G401.6 (cell line): ENCODE results near the gene RIN3.
"Not testable (repeated sequence)": the region's sequence is repeated elsewhere in the genome, so short reads cannot be mapped to it uniquely, and the experiment has no call there.

Experiments used
- FAIRE-seq: peaks from 2 replicates; lab custom pipeline; 2012; peaks lifted over from hg19 to GRCh38; lab: Jason Lieb, UNC

Gene RIN3

DNA sequence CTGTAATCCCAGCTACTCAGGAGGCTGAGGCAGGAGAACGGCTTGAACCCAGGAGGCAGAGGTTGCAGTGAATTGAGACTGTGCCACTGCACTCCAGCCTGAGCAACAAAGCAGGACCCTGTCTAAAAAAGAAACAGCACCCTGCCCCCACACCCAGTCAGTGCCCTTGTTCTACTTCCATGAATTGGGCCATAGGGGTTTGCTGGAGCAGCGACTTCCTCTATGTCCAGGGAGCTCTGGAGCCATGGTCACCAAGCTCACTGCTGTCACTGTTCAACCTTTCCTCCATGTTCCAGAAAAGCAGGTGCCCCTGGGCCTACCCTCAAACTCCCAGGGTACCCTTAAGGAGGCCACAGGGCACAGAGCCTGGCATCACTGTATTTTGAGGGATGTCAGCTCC, 116.8 kb downstream of the RIN3 start:
- FAIRE-seq: no peak

DNA sequence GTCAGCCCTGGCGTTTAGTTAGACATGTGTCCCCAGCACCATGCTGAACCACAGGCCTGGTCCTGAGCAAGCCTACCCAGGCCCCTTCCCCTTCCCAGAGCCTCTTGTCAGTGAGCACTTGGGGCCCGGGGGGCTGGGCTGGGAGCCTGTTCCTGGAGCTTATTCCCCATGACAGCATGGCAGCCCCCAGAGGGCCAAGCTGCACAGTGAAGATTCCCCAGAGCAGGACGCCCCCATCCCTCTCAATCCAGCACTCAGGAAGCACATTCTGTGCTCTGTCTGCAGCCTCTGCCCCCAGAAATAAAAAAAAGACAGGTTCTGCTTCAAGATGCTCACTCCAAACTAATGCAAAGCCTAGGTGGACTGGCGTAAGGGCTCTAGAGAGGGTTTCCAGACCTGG, 117.5 kb downstream of the RIN3 start:
- no peak for FAIRE-seq

DNA sequence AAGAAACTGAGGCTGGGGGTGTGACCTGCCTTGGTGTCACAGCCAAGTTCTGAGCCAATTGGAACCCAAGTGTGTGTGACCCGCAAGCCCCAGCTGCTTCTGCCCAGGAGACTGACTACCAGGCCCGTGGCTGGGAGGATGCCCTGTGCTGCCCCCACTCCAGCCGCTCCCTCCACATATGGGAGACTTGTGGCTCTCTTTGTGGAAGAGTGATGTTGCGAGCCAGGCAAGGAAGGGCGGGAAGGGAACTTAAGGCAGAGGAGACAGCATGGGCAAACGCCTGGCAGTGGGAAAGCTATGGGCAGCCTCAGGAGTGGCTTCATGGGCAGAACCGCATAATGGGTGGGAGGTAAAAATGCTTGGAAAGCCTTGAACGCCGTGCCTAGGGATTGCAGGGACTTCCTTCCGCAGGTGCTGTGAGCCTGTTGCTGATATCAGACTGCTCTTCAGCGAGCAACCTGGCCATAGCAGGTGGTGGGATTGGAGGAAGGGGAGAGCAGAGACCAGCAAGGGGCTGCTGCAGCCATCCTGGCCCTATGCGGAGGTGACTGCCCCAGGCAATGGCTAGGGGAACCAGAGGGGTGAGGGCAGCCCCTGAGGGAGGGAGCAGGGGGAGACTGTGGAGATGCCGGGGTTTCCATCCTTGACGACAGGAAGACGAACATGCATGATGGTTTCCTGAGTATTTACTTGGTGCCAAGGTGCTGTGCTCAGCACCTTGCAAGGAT, 119.1 kb downstream of the RIN3 start:
- FAIRE-seq: no peak

DNA sequence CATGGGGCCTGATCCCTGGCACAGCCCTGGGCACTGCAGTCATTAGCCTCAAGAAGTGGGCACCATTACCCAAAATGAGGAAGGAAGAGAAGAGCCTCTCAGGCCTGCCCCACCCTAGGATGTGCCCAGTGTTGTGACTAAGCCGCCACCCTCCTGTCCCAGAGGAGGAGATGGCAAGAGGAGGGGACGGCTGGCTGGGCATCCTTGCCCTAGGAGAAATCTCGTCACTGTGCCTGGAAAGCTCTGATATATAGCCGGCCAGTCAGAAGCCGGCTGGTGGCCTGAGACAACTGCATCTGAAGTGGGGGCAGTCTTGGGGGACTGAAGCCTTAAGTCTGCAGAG, 119.7 kb downstream of the RIN3 start:
- no peak for FAIRE-seq

DNA sequence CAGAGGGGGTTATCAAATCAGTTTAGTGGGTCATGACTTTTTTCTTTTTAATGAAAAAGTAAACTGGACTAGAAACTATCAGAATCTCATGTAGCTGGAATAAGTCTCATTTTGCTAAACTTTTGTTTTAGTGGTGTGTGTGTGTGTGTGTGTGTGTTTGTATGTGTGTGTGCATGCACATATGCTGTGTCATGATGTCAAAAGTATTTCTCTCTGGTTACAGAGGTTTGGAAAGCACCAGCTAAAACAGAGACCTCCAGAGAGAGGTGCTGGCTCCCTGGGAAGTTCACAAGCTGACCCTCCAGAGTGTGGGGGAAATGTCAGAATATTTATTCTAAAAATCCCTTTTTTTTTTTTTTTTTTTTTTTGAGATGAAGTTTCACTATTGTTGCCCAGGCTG, 120.1 kb downstream of the RIN3 start:
- FAIRE-seq: no peak

DNA sequence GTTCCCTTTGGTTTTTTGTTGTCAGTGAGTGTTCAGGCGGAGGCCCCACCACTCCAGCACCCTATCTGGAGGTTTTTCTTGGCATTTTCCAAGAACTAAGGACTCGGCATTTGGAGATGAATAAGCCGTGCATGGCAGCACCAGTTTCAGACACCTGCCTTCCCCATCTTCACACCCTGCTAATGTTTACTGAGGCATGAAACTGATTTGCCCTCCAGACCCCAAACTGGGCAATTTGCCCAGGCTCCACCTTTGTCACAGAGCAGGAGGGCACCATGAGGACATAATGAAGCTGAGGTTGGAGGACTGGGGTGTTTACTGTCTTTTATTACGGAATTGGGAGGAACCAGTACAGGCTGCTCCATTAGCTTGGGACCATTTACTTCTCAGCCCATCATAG, 121.5 kb downstream of the RIN3 start:
- no peak for FAIRE-seq

DNA sequence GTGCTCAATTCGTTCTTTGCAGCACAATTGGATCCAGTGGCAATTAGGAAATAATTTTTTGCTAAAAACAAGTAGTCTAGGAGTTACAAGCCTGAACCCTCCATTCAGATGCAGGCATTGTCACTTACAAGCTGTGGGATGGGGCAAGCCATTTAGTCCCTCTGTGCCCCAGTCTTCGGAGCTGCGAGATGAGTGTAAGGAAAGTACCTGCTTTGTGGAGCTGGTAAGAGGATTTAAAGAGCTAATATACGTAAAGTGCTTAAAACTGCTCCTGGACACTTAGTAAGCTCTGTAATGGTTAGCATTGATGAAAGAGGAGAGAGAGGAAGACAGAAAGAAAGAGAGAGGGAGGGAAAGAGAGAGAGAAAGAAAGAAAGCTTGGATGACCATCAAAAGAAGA, 122.3 kb downstream of the RIN3 start:
- FAIRE-seq: no peak

DNA sequence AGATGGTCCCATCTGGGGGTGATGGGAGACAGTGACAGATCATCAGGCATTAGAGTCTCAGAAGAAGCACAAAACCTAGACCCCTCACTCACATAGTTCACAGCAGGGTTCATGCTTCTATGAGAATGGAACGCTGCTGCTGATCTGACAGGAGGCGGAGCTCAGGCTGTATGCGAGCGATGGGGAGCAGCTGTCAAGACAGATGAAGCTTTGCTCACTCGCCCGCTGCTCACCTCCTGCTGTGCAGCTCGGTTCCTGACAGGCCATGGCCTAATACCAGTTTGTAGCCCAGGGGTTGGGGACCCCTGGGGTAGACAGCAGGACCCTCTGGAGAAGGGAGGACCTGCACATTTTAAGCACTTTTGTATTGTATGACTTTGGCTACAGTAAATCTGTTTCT, 123.6 kb downstream of the RIN3 start:
- FAIRE-seq: no peak

DNA sequence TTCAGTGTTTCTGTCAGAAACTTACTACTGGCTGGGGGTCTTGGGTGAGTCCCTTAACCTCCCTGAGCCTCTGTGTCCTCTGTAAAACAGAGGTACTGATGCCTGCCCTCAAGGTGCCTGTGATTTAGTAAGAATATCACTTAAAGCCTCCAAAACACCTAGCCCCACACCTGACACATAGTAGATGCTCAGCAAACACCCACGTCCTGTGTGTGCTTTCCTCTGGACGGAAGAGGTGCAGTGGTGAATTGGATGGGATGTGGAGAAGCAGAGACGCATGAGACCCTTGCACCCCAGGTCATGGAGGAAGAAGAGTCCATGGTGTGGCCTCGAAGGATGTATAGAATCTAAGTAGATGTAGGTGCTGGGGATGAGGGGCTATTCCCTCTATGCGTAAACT, 124.3 kb downstream of the RIN3 start:
- no peak for FAIRE-seq

DNA sequence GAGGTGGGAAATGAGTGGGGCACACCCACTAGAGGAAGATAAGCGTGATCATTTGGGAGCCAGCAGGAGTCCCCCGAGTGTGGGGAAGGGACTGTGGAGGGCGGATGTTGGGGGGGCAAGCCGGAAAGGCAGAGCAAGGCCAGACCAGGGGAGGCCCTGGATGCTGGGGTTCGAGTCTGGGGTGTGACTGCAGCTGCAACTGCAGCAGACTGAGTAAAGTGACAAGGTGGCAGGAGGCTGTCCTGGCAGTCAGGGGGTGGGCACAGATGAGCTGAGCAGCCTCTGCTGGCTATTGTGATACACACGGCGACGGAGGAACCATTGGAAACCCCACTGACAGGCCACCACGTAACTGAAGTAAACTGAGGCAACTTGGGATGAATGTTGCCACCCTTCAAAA, 124.7 kb downstream of the RIN3 start:
- FAIRE-seq: no peak

DNA sequence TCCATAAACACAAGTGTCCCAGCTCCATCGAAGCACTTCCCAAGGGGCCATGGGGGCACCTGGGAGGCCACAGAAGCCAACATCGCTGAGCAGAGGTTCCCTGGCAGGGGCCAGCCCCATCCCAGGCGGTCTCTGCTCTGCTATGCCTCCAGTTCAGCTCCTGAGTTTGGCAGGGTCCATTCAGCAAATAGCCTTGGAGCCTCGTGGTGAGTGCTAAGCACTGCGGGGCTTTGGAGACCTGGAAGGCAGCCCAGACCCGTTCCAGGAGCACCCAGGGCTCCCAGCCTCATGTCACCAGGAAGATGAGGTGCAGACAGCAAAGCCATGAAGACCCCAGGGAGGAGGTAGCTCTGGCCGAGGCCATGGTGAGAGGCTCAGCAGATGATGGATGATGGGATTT, 125.3 kb downstream of the RIN3 start:
- no peak for FAIRE-seq

DNA sequence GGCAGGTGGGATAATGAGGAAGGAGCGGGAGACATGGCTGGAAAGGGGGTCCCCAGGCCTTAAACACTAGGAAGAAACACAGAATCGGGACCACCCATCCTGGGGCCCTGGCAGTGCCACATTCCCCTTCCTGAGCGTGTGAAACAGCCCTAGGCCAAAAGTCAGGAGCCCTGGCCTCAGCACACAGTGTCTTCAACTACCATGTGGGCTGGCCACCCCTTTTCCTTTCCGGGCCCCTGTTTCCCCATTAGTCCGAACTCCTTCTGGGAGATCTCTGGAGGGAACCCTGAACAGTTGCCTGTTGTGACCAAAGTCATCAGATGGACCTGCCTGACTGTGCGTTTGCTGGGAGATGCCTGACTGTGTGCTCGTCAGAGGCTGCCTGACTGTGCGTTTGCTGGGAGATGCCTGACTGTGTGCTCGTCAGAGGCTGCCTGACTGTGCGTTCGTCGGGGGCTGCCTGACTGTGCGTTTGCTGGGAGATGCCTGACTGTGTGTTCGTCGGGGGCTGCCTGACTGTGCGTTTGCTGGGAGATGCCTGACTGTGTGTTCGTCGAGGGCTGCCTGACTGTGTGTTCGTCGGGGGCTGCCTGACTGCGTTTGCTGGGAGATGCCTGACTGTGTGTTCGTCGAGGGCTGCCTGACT, 126.0 kb downstream of the RIN3 start:
- not testable (repeated sequence) for FAIRE-seq

DNA sequence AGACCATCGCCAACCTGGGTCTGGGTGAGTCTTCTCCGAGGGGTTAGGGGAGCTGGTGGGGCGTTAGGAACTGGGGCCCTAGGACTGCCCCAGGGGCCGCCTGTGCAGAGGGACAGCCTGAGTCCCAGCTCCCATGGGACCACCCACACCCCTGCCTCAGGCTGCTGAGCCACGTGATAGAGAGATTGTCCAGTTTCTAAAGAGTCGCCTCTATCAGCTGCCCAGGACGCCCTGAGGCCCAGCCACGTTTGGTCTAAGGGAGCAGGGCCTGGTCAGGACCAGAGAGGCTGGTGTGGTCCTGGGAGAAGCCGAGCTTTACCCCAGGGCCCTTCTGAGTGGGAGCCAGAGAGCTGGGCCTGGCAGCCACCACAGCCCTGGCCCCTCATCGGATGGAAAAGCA, 127.7 kb downstream of the RIN3 start:
- no peak for FAIRE-seq

DNA sequence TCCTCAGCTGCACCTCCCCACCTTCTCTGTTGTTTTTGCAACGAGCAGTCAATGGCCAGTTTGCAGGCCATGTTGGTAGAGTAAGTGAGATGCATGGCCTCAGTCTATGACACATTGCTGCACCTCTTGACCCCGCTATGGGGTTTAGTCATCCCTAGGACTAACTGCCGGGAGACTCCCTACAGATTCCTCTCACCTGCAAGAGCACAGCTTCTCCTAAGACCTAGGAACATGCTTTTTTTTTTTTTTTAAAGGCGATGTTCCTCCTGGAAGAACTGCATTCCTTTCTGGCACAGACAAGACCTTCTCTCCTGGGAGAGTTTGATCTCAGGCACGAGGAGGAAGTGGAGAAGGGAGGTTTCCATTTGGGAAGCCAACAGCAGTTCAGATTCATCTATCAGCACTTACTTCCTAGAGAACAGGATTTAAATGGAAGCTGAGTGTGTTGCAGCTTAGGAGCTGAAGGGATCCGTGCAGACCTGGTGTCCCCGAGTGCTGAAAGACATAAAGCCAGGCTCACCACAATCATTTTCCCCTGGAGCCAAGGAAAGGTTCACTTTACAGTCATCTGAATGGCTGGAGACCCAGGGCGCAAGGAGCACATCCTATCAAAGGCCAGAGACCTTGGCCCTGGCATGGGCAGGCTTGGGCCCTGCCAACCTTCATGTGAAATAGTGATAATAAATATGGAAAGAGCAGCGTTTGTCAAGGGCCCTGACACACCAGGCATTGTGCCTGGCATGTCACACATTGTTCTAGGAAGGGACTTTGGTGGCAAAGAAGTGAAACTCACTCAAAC, 130.8 kb downstream of the RIN3 start:
- FAIRE-seq: no peak

DNA sequence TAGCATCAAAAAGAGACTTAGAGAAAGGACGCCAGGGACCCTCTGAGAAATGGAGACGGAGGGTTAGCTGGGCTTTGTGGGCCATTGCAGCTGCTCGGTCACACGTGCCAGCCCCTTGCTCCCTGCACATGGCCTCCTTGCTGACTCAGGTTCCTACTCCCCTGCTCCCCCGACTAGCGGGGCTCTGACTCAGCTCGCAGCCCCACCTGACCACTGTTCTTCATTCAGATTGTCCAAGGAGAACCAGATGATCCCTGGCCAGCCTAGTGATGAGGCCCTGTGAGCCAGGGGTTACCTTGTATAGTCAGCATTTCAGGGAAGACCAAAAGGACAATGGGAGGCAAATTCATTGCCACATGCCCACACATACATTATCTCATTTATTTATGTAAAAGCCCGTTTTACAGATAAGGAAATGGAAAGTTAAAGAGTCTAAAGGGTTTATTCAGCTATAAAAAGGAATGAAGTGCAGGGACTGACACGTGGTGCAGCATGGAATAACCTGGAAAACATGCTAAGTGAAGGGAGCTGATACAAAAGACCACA, 131.5 kb downstream of the RIN3 start:
- FAIRE-seq: no peak

DNA sequence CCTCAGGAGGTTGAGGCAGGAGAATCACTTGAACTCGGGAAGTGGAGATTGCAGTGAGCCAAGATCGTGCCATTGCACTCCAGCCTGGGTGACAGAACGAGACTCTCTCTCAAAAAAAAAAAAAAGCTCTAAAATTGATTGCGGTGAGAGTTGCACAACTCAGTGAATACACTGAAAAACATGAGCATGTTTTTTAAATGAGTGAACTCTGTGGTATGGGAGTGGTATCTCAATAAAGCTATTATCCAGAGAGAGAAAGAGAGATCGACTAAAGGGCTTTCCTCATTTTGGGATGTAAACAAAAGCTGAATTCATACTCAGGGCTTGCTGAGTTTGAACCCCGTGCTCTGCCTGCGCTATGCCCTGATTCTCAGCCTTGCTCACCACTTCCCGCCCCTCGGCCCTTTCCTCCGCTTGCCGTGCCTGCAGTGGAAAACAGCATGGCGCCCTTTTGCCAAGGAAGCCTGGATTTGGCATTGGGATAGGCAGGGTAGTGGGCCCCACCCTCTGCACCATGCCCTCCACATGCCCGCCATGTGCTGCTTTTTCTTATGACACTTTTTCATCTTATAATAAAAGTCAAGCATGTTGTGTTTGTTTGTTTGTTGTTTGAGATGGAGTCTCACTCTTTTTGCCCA, 132.4 kb downstream of the RIN3 start:
- FAIRE-seq: no peak

DNA sequence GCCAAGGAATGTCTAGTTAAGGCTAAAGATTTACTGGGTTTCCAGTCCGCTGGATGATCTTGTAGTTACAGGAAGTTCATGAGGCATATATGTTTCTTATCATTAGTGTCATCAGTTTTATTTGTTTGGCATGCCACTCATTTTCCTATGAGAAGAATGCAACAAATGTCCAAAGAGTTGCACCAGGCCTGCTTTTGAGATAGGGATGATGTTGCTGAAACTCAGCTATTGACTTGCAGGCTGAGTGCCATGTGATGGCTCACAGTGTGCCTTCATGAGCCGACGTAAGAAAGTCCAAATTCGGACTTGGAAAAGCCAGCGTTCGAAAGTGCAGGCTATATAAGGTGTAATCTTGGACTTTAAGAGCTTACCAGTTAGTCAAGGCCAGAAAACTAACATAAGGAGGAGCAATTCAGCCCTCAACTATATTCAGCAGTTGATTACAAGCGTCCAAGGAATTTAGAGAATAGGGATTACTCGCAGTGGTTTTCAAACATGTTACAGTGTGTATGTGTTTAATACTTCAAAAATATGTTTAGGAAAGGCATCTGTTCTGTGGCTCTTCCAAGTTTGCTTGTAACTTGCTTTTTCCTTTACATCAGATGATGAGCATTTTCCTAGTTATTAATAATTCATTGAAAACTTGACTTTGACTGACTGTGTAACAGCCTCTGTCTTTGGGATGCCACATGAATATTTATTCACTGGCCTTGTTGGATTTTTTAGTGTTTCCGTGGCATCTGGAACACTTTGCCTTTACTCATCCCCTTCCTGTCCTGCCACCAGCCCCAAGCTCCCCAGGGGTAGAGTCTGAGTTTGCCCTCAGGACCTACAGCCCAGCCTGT, 133.6 kb downstream of the RIN3 start:
- FAIRE-seq: no peak

DNA sequence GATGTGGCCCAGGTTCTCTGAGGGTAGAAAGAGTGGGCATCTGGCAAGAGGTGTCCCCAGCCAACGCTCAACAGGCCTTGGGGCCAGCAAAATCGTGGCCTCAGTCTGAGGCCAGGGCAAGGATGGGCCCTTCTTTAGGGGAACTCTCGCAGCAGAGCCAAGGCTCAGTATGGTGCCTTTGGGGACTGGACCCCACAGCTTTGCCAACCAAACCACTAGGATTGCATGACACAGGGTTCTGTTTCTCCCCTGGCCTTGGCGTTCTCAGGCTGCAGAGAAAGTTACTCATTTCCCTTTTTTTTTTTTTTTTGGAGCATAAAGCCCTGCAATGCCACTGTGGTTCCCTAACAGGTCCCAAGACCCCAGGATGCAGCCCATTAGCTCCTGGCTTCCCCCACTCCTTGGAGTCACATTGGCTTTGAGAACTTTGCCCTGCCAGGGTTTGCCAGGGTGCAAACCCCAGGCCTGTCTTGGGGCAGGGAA, 134.3 kb downstream of the RIN3 start:
- FAIRE-seq: no peak

DNA sequence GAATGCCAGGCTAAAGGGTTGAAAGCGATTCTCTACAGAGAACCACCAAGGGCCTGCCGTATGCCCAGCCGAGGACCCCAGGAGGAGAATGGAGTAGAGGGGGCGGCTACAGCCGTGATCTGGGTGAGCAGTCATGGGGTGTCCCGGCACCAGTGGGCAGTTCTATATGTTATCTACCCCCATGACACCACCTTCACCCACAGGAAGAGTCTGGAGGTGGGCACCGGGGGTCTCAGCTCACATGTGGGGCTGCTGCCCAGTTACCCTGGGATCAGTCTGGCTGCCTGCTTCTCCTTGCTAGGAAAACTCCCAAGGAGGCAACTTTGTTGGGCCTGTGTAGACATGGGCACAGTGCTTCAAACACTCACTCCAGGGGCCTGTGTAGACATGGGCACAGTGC, 135.5 kb downstream of the RIN3 start:
- FAIRE-seq: no peak

DNA sequence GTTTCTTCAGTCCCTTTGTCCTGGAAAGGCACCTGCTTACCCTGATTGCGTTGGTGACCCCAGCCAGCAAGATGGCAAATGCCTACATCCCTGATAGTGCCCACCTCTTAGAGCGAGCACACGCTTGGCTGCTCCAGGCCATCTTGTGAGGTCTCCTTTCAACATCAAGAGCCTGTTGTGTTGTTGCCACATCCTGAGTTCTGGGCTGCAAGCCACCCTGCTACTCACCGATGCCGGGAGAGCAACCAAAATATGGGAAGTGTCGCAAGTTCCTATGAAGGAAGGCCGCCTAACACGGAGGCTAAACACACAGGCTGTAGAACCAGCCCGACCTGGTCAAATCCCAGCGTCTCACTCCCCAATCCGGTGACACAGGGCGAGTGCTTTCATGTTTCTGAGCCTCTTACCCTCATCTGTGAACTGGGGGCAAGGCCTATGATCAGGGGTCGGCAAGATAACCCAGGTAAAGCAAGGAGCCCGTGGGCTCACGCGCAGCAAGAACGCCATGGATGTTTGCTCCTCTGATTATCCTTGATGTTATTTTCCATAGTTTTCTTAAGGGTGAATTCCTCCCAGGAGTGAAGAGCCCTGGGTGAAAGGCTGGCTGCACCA, 136.5 kb downstream of the RIN3 start:
- no peak for FAIRE-seq

DNA sequence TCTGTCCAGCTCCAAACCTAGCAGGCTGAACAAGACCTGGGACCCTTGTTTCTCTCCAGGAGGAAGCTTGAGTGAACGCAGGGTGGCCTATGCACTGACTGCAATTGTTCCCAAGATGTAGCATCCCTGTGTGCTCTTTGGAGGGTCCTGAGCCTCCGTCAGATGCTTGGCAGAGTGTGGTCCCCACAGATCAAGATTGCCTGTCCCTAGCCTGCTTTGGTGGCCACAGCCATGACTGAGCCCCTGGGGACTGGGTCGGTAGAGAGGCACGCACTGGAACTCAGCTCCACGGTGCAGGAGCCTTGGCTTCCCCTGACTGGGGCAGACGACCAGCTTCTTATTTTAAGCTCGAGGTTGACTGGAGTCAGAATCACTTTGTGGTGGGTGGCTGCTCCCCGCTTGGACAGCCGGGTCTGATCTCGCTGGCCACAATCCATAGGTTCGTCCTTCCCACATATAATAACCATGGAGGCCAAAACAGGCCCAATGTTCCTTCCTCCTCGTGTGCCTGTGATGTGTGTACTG, 137.1 kb downstream of the RIN3 start:
- FAIRE-seq: no peak
